Retinal pigment epithelial cell (primary cell): Measurements from ENCODE around the gene PCSK4.

Experiments used
- DNase-seq: peaks from one replicate; pipeline ENCODE4 v3.0.0-alpha.2; 2010; ENCODE audit warnings: low read depth
- H3K4me3 ChIP-seq: 2 replicates; pipeline ENCODE4 v1.5.1; 2011; ENCODE audit warnings: mild to moderate bottlenecking, low read length, control low read depth, moderate library complexity
- CTCF ChIP-seq: conservative IDR thresholded peaks from 2 replicates; pipeline ENCODE4 v1.5.1; 2011; ENCODE audit warnings: low read depth, low read length, control low read depth, inconsistent platforms

Gene PCSK4

GRCh38 chr19:1524972-1525325 is 34.8 kb upstream of the PCSK4 start:
- DNase-seq: no peak
- no peak overlapping the region for H3K4me3 ChIP-seq
- TF ChIP-seq CTCF: no peak

- H3K4me3 ChIP-seq: no peak overlapping the region
- DNase-seq: no peak
- TF ChIP-seq CTCF: no peak
Measured at GRCh38 chr19:1524287-1524971, 34.3 kb upstream of the PCSK4 start.

GRCh38 chr19:1523412-1524286 is 33.5 kb upstream of the PCSK4 start, which contains the start of gene PLK5:
TSS of gene PLK5 (plus strand) at chr19:1524077. CDS start at chr19:1526997, 2,920 bp downstream.
- TF ChIP-seq CTCF: no peak
- no peak within 1 kb of the TSS for H3K4me3 ChIP-seq
- no peak for DNase-seq

- no peak overlapping the region for H3K4me3 ChIP-seq
- no peak for TF ChIP-seq CTCF
- DNase-seq: no peak
Measured at GRCh38 chr19:1522838-1523237, 32.7 kb upstream of the PCSK4 start.

GRCh38 chr19:1522061-1522460 is 31.9 kb upstream of the PCSK4 start:
- no peak overlapping the region for H3K4me3 ChIP-seq
- TF ChIP-seq CTCF: no peak
- no peak for DNase-seq

- H3K4me3 ChIP-seq: no peak overlapping the region
- peak; percentile 40 for DNase-seq
- TF ChIP-seq CTCF: no peak
Measured at GRCh38 chr19:1521636-1522035, 31.5 kb upstream of the PCSK4 start.
